Retina (tissue), 1 donor: Measurements from ENCODE around the gene FUT1.
"Not testable (repeated sequence)": the region's sequence is repeated elsewhere in the genome, so short reads cannot be mapped to it uniquely, and the experiment has no call there.

Experiments
- DNase-seq: peaks from one replicate; pipeline ENCODE4 v3.0.0-alpha.2; 2016

The FUT1 gene

GRCh38 chr19:48752496-48753365 lies at the start of gene FUT1:
Gene FUT1 (minus strand): TSS chr19:48752641. CDS start chr19:48751281, 1,360 bp downstream.
- peak; percentile 79 for DNase-seq

DNA sequence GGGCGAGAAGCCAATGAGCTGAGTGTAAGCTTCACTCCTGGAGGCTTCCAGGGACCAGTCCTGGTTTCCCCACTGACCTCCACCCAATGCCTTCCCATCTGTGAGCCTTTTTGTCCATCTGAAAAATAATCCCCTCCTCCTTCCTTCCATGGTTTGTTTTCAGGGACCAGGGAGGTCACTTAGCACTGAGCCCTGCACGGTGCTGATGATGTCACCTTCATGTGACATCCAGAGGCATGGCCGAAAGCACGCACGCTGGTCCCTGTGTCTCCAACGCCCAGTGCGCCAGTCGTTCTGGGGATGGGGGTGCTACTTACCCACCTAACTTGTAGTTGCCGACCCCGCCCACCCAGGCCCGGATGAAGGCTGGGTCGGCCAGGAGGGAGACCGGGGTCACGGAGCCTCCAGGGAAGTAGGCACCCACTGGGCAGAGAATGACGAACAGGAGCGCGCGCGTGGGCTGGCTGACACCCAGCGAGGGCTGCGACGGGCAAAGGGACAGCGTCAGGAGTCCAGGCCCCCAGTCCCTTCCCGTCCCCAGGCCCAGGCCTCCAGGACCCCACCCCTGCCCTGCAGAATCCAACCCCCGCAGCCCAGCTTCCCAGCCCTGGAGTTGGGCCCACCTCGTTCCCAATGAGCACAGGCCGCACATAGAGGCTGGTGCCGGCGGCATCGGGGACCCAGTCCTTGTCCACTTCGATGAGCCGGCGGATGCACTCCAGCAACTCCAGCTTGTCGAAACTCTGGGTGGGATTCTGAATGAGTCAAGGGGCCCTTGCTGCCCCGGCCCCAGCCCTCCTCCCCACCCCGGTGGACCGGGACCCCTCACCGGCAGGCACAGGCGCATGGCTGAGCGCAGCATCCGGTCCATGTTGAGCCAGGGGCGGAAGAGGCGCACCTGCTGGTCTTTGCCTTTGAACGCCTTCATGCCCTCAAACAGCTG lies 47.2 kb upstream of the FUT1 start:
- DNase-seq, result no peak

DNA sequence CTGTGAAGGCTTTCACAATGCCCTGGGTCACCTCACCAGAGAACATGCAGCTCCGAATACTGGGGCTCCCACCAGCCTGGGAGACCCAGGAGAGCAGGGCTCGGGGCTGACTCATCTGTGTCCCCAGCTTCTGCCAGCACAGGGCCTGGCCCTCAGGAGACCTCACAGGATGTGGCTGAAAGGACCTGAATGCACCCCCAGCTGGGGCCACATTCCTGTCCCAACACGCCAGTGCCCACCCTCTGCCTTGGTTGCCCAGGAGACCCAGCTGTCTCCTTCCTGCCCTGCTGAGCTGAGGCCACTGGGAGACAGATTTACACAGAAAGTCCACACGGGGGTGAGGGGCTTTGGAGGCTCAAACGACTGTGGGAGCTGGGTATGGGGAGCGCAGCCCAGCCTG lies 46.5 kb upstream of the FUT1 start:
- peak; percentile 61 for DNase-seq

DNA sequence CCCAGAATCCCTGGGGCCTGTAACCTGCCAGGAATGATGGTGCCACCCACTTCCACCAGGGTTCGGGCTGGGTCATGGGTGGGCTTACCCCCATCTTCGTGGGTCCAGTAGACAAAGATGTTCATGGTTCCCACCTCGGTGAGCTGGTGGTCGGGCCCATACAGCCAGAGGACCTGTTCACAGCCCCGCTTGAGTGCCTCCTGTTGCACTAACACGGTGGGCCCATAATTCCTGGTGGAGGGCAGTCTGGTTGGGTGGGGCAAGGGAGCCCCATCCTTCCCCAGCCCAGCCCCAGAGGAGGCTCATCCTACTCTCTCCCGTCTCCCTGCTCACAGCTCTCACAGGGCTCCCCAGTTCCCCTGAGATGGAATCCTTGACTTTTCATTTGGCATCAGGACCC lies 44.7 kb upstream of the FUT1 start:
- DNase-seq, result no peak

DNA sequence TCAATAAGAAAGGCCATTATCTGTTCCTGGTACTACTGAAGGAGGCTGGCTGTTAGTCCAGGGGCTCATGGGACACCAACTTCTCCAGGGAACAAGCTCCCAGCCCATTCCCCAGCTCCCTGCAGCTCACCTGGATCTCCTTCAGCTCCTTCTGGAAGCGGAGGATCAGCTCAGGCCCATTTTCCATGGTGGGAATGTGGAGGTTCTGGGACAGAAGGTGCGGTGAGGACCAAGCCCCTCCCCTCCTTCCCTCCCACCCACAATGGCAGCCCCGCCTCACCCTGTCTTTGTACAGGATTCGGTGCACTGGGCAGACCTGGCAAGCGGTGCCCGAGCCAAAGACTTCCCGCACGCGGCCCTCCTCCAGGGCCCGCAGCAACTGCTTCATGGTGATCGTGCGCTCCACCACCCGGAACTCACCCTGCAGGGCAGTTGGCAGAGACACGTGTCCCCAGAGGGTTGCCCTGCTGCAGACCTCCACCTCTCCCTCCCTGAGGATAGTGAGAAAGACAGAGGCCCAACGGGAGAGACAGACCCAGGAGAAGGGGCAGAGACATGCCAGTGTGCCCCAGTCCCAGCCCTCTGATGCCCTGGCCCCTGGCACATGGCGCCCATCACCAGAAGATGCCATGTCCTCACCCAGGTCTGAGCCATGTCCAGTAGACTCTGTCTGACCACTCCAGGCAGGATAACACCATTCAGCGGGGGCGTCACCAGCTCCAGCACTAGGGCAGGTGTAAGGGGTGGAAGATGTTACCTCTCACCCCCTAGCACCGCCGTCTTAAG lies 44.0 kb upstream of the FUT1 start:
- DNase-seq, result no peak

- no peak for DNase-seq
Measured at GRCh38 chr19:48795685-48796070, 43.2 kb upstream of the FUT1 start.

DNA sequence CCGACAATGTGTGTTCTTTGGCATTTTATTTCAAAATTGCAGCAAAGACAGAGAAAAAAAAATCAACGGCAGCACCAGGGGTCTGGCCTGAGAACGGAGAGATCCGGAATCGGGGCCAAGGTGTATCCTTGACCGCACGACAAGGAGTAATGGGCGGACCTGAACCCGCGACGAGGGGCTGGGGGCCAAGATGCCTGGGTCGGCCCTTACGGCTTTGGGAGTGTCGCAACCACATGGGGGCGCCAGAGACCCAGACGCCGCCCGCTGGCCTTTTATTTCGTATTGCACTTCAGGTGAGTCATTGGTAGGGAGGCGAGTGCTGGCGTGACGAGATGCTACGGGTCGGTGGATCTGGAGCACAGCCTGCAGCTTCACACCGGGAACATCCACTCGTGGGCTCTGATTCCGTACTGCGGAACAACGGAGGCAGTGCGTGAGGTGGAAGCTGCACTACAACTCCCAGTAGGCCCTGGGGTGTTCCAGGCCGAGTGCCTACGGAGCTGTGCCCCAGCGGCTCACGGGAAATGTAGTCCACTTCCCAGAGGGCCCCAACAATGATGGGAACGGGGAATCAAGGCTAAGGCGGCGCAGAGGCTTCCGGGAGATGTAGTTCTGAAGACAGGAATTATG lies 42.7 kb upstream of the FUT1 start:
- DNase-seq, result peak; percentile 98

DNA sequence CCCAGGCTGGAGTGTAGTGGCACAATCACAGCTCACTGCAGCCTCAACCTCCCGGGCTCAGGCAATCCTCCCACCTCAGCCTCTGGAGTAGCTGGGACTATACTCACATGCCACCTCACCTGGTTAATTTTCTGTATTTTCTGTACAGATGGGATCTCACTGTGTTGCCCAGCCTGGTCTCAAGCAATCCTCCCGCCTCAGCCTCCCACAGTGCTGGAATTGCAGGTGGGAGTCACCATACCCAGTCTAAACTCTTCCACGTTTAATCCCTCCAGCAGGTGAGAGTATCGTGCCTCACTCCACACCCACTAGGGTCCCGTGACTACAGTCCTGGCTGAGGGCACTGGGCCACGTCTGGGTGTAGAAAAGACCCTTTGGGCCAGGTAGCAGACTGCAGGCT lies 41.9 kb upstream of the FUT1 start:
- no peak for DNase-seq

GRCh38 chr19:48793271-48793670 lies 40.8 kb upstream of the FUT1 start:
- no peak for DNase-seq

GRCh38 chr19:48787331-48787730 lies 34.9 kb upstream of the FUT1 start:
- not testable (repeated sequence) for DNase-seq

- DNase-seq, result not testable (repeated sequence)
Measured at GRCh38 chr19:48786422-48786821, 34.0 kb upstream of the FUT1 start.

DNA sequence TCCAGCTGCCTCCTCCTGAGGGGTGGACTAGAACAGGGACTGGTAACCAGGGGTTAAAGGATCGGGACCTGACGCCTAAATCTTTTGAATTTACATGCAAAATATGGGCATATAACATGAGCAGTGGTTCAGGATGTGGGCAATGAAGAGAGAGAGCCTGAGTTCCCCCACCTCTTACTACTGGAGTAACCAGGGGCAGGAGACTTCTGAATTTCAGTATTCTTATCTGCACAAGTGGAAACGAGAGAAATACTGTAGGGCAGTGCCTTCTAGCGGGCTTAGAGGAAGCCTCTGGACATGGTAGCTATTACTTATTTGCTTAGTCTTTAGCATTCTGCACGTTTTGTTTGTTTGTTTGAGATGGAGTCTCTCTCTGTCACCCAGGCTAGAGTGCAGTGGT lies 32.1 kb upstream of the FUT1 start:
- no peak for DNase-seq

- DNase-seq, result peak; percentile 28
Measured at GRCh38 chr19:48780631-48781391, 28.4 kb upstream of the FUT1 start.

- no peak for DNase-seq
Measured at GRCh38 chr19:48779636-48780035, 27.2 kb upstream of the FUT1 start.

DNA sequence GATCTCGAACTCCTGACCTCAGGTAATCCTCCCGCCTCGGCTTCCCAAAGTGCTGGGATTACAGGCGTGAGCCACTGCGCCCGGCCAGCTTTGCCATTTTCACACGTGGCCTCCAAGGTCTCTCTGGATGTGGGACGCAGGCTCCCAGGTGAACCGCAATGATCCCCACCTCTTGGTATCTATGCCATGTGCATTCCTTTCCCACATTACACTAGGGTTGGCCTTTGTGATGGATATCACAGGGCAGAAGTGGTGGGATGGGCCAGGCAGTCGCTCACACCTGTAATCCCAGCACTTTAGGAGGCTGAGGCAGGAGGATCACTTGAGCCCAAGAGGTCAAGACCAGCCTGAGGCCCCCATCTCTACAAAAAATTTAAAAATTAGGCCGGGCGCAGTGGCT lies 25.3 kb upstream of the FUT1 start:
- DNase-seq, result no peak

DNA sequence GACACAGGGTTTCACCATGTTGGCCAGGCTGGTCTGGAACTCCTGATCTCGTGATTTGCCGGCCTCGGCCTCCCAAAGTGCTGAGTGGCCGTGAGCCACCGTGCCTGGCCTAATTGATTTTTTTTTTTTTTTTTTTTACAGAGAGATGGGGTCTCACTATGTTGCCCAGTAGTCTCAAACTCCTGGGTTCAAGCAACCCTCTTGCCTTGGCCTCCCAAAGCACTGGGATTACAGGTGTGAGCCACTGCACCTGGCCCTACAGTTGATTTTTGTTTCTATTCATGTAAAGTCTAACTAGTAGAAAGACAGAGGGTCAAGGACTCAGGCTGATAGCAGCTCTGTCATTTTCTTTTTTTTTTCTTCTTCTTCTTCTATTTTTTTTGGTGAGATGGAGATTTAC lies 24.7 kb upstream of the FUT1 start:
- no peak for DNase-seq

GRCh38 chr19:48772503-48772953 lies 20.1 kb upstream of the FUT1 start:
- no peak for DNase-seq

- no peak for DNase-seq
Measured at GRCh38 chr19:48770734-48771472, 18.5 kb upstream of the FUT1 start.

DNA sequence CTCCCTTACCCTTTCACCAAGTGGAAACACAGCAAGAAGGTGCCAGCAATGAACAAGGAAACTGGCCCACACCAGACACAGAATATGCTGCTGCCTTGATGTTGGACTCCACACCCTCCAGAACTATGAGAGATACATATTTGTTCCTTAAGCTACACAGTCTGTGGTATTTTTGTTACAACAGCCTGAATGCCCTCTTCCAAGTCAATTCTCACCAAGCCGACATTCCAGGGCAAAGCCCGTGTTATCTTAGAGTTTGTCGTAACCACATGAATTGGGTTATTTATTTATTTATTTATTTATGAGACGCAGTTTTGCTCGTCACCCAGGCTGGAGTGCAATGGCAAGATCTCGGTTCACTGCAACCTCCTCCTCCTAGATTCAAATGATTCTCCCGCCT lies 17.8 kb upstream of the FUT1 start:
- no peak for DNase-seq

GRCh38 chr19:48768994-48769713 lies 16.7 kb upstream of the FUT1 start:
- DNase-seq, result no peak
